Measurements from ENCODE around the gene KXD1.
"Not testable (repeated sequence)": the region's sequence is repeated elsewhere in the genome, so short reads cannot be mapped to it uniquely, and the experiment has no call there.

KXD1 gene

GRCh38 chr19:18537431-18537830, 20.2 kb upstream of the KXD1 start:
- no peak for DNase-seq

GRCh38 chr19:18538115-18538514, 19.6 kb upstream of the KXD1 start:
- DNase-seq = no peak

- DNase-seq = no peak
Observed at GRCh38 chr19:18539372-18539771, 18.3 kb upstream of the KXD1 start.

- DNase-seq = not testable (repeated sequence)
Observed at GRCh38 chr19:18540200-18540599, 17.5 kb upstream of the KXD1 start.

- DNase-seq = no peak
Observed at GRCh38 chr19:18541258-18541991, 16.2 kb upstream of the KXD1 start.

- DNase-seq = no peak
Observed at GRCh38 chr19:18541992-18542940, 15.4 kb upstream of the KXD1 start.

GRCh38 chr19:18542941-18543813, 14.5 kb upstream of the KXD1 start, which contains the start of gene FKBP8:
Gene FKBP8 (minus strand): TSS chr19:18543573. CDS start chr19:18541970, 1,603 bp downstream.
- peak; percentile 85 for DNase-seq

GRCh38 chr19:18543814-18544475, 13.7 kb upstream of the KXD1 start:
- DNase-seq = peak; percentile 6

GRCh38 chr19:18551631-18552030, 6.0 kb upstream of the KXD1 start:
- DNase-seq = no peak

- no peak for DNase-seq
Observed at GRCh38 chr19:18558202-18558555, 509 bp downstream of the KXD1 start.

- no peak for DNase-seq
Observed at GRCh38 chr19:18558604-18559003, 934 bp downstream of the KXD1 start.

- DNase-seq = no peak
Observed at GRCh38 chr19:18559685-18560084, 2.0 kb downstream of the KXD1 start.

- no peak for DNase-seq
Observed at GRCh38 chr19:18562086-18562485, 4.4 kb downstream of the KXD1 start.

GRCh38 chr19:18566953-18567352, 9.3 kb downstream of the KXD1 start:
- no peak for DNase-seq

- DNase-seq = no peak
Observed at GRCh38 chr19:18568367-18568766, 10.7 kb downstream of the KXD1 start.

- DNase-seq = peak; percentile 98
Observed at GRCh38 chr19:18571564-18572344, 14.1 kb downstream of the KXD1 start, which contains the start of gene UBA52. Gene UBA52 (plus strand): TSS chr19:18571857. CDS start chr19:18573301, 1,444 bp downstream.

- no peak for DNase-seq
Observed at GRCh38 chr19:18574691-18575291, 17.1 kb downstream of the KXD1 start.

- no peak for DNase-seq
Observed at GRCh38 chr19:18576383-18576782, 18.7 kb downstream of the KXD1 start.

GRCh38 chr19:18577365-18577914, 19.8 kb downstream of the KXD1 start:
- DNase-seq = no peak

- no peak for DNase-seq
Observed at GRCh38 chr19:18580311-18580710, 22.6 kb downstream of the KXD1 start.

GRCh38 chr19:18586306-18586705, 28.6 kb downstream of the KXD1 start:
- DNase-seq = no peak
